ENCODE measurements around the gene SETSIP. TPM values are rescaled to one million over a fixed set of nuclear protein-coding genes. Genes with fewer than 3 reads are reported as not detected.

SETSIP gene
- total RNA-seq, 4 donors from 2014 or later: not detected

DNA sequence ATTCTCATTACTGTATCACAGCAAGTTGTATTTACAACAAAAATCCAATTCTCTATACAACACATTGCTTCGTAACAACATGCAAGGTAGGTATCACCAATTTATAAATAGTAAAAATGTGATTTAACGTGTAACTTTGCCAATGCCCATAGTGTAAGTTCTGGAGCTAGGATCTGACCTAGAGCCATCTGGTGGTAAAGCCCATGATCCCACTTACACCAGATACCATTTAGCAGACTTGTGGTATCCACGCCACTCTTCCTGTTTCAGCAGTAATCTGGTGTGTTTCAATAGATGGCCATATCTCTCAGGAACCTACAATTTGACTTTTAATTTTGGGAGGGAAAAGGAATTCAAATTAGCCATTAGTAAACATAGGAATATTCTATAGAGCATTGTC, 10.2 kb downstream of the SETSIP start:
- no peak for DNase-seq
- no peak overlapping the region for H3K27ac ChIP-seq
- H3K4me1 ChIP-seq: no peaks in the 10 kb centered on the region
- intact Hi-C loops (cut with DNase I; ENCODE audit: low total_unique reads): no loop called here
- H3K36me3 ChIP-seq: no peaks in the 10 kb centered on the region
- WGBS, 2 donors (ENCODE audit: low coverage in 1 of 2): 87 to 100% methylated on average over 3 of the region's 3 CpGs
- no peaks in the 10 kb centered on the region for H3K27me3 ChIP-seq
- H3K9me3 ChIP-seq: no peaks in the 10 kb centered on the region
- H3K4me3 ChIP-seq: no peak overlapping the region
- TF ChIP-seq, protein P1, sequence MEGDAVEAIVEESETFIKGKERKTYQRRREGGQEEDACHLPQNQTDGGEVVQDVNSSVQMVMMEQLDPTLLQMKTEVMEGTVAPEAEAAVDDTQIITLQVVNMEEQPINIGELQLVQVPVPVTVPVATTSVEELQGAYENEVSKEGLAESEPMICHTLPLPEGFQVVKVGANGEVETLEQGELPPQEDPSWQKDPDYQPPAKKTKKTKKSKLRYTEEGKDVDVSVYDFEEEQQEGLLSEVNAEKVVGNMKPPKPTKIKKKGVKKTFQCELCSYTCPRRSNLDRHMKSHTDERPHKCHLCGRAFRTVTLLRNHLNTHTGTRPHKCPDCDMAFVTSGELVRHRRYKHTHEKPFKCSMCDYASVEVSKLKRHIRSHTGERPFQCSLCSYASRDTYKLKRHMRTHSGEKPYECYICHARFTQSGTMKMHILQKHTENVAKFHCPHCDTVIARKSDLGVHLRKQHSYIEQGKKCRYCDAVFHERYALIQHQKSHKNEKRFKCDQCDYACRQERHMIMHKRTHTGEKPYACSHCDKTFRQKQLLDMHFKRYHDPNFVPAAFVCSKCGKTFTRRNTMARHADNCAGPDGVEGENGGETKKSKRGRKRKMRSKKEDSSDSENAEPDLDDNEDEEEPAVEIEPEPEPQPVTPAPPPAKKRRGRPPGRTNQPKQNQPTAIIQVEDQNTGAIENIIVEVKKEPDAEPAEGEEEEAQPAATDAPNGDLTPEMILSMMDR (IDR thresholded peaks at IDR 0.05): no peak
- TF ChIP-seq POLR2A (IDR thresholded peaks at IDR 0.05): no peak
- in situ Hi-C loops (cut with MboI; ENCODE audit: low pct_ligation_motif_present in 1 of 4, low pct_unique_long_range_greater_than_20kb in 1 of 4, low sequenced_read_pairs in 3 of 4): no loop called here

DNA sequence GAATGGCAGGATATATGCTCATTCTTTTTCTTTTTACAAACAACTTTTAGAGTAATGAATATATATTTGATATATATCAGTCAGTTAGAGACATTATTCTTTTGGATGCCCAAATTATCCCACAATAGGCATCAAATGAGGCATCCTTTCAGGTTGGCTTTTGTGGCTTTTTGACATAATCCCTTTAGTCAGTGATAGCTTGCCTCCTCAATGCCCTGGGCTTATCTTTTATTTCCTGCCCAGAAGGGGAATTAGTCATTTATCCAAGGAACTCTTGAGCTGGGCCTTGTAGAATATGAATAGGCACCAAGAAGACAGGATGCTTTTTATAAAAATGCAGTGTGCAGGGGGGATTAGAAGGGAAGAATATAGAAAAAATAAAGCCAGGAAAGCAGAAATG, 23.3 kb downstream of the SETSIP start:
- no peak overlapping the region for H3K27ac ChIP-seq
- intact Hi-C loops (cut with DNase I; ENCODE audit: low total_unique reads): no loop called here
- TF ChIP-seq POLR2AphosphoS5 (IDR thresholded peaks at IDR 0.05): no peak
- TF ChIP-seq POLR2A (IDR thresholded peaks at IDR 0.05): no peak
- TF ChIP-seq, protein P1 (IDR thresholded peaks at IDR 0.05): no peak
- TF ChIP-seq EP300 (IDR thresholded peaks at IDR 0.05; ENCODE audit: low read depth): no peak
- no peaks in the 10 kb centered on the region for H3K9me3 ChIP-seq
- no peak overlapping the region for H3K4me3 ChIP-seq
- DNase-seq: no peak
- in situ Hi-C loops (cut with MboI; ENCODE audit: low pct_ligation_motif_present in 1 of 4, low pct_unique_long_range_greater_than_20kb in 1 of 4, low sequenced_read_pairs in 3 of 4): no loop called here
- H3K4me1 ChIP-seq: no peaks in the 10 kb centered on the region
- no peaks in the 10 kb centered on the region for H3K36me3 ChIP-seq
- no peaks in the 10 kb centered on the region for H3K27me3 ChIP-seq

DNA sequence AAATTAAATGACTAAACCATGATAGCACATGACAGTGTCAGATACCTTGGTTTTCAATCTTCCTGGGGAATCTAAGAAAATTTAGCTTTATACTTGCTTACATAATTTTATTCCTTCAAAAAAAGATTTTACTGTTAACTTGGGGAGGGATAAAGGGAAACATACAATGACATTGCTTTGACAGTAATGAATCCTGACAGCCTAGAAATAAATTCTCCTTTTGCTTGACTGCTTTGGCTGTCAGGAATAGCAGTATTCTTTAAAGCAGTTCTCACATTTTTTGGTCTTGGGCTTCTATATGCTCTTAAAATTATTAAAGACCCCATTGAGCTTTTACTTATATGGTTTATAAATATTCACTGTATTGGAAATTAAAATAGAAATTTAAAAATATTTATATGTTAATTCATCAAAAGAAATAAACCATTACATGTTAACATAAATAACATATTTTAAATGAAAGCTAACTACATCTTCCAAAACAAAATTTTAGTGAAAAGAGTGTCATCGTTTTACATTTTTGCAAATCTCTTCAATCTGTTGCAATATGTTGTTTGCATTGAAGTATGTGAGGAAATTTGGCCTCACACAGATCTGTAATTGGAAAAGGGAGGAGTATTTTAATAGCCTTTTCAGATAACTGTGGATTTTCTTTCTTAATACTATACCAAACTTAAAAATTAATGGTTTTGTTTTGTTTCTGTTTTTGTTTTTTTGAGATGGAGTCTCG, 29.3 kb downstream of the SETSIP start:
- Histone ChIP-seq H3K27me3 (no peaks in the 10 kb centered on the region), H3K9me3 (no peaks in the 10 kb centered on the region), H3K36me3 (no peaks in the 10 kb centered on the region), H3K4me3 (no peak overlapping the region), H3K4me1 (no peaks in the 10 kb centered on the region), H3K27ac (no peak overlapping the region)
- intact Hi-C loops (cut with DNase I; ENCODE audit: low total_unique reads): no loop called here
- WGBS, 2 donors (ENCODE audit: low coverage in 1 of 2): 65 to 85% methylated on average over 1 to 2 of the region's 2 CpGs
- TF ChIP-seq, protein P1 (IDR thresholded peaks at IDR 0.05): no peak
- TF ChIP-seq POLR2AphosphoS5 (IDR thresholded peaks at IDR 0.05): no peak
- TF ChIP-seq POLR2A (IDR thresholded peaks at IDR 0.05): no peak
- no peak for TF ChIP-seq EP300 (IDR thresholded peaks at IDR 0.05; ENCODE audit: low read depth)
- DNase-seq: no peak
- in situ Hi-C loops (cut with MboI; ENCODE audit: low pct_ligation_motif_present in 1 of 4, low pct_unique_long_range_greater_than_20kb in 1 of 4, low sequenced_read_pairs in 3 of 4): no loop called here

DNA sequence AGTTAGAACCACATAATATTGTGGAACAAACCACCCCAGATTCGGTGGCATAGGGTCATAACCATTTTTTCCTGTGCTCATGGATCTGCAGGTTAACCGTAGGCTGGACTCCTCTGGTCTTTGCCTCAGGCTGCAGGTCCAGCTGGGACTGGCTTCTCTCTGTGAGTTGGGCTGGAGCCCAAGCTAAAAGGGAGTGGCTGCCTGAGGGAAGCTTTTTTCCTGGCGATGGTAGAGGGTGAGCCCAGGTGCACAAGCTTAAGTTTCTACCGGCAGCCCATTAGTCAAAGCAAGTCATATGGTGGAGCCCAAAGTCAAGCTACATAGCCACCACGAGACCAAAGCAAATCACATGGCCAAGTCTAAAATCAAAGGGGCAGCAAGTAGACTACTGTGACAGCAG, 31.6 kb downstream of the SETSIP start:
- Histone ChIP-seq H3K4me3 (no peak overlapping the region), H3K4me1 (no peaks in the 10 kb centered on the region), H3K27ac (no peak overlapping the region), H3K27me3 (no peaks in the 10 kb centered on the region), H3K36me3 (no peaks in the 10 kb centered on the region), H3K9me3 (no peaks in the 10 kb centered on the region)
- TF ChIP-seq EP300 (IDR thresholded peaks at IDR 0.05; ENCODE audit: low read depth) (no peak), POLR2AphosphoS5 (IDR thresholded peaks at IDR 0.05) (no peak), POLR2A (IDR thresholded peaks at IDR 0.05) (no peak)
- TF ChIP-seq, protein P1 (IDR thresholded peaks at IDR 0.05): no peak
- no peak for DNase-seq
- intact Hi-C loops (cut with DNase I; ENCODE audit: low total_unique reads): no loop called here
- in situ Hi-C loops (cut with MboI; ENCODE audit: low pct_ligation_motif_present in 1 of 4, low pct_unique_long_range_greater_than_20kb in 1 of 4, low sequenced_read_pairs in 3 of 4): no loop called here
- WGBS, 2 donors (ENCODE audit: low coverage in 1 of 2): 71% methylated on average over 5 of the region's 5 CpGs; no CpG with 5 or more reads in 1 of the 2 donors

Measured in transverse colon (tissue), 4 donors.